HFF-Myc (cell line): Measurements from ENCODE around the gene HDAC7.

Source experiments
- DNase-seq: peaks from one replicate; pipeline ENCODE4 v3.0.0-alpha.2; 2011; ENCODE audit warnings: low read depth; ENCODE audit errors: extremely low read depth
- H3K4me3 ChIP-seq: replicated peaks from 2 replicates; pipeline ENCODE4 v1.5.1; 2011; ENCODE audit warnings: low read depth, mild to moderate bottlenecking, control low read depth, low read length
- CTCF ChIP-seq: IDR thresholded peaks from 2 replicates; pipeline ENCODE4 v1.5.1; 2012; ENCODE audit warnings: mild to moderate bottlenecking, low read depth, low read length, control low read depth; ENCODE audit errors: missing control alignments

Gene HDAC7

GRCh38 chr12:47747126-47747525, 72.6 kb downstream of the HDAC7 start:
- no peak for DNase-seq
- no peak for TF ChIP-seq CTCF
- no peak overlapping the region for H3K4me3 ChIP-seq

DNA sequence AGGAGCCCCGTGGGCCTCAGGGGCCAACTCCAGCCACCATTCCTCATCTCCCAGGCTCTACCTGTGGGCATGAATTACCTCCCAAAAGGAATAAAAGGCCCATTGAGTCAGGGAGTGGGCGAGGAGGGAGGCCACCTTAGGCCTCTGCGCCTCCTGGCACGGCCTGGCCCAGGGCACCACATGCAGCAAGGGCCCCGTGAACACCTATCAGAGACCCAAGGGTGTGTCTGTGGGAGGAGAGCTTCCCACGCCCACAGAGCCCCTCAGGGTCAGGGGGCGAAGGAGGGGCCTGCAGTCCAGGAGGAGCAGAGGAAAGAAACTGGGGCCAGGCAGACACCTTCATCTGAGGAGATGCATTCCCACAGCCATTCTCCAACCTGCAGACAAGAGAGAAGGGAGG, 73.2 kb downstream of the HDAC7 start:
- TF ChIP-seq CTCF = no peak
- H3K4me3 ChIP-seq = no peak overlapping the region

DNA sequence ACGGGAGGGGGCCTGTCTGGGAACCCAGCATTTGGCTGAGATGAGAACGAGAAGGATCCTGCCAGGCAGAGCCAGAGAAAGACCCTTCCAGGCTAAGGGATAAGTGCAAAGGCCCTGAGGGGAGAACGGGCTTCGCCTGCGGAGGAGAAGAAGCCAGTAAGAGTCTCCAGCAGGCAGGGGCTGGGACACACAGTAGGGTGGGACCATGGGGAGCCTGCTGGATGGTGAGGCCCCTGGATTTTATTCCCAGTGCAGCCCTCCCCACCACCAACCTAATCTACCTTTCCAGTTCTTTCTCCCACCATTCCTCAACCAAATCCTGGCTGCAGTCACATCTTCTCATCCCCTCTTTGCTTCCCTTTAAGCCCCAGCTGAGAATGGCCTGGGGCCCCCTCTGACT, 73.6 kb downstream of the HDAC7 start:
- TF ChIP-seq CTCF = no peak
- no peak overlapping the region for H3K4me3 ChIP-seq
- no peak for DNase-seq

More for the DNA sequence above, 73.2 kb downstream of the HDAC7 start:
- no peak for DNase-seq

GRCh38 chr12:47745485-47746041, 74.1 kb downstream of the HDAC7 start:
- no peak overlapping the region for H3K4me3 ChIP-seq
- no peak for TF ChIP-seq CTCF
- DNase-seq = no peak

DNA sequence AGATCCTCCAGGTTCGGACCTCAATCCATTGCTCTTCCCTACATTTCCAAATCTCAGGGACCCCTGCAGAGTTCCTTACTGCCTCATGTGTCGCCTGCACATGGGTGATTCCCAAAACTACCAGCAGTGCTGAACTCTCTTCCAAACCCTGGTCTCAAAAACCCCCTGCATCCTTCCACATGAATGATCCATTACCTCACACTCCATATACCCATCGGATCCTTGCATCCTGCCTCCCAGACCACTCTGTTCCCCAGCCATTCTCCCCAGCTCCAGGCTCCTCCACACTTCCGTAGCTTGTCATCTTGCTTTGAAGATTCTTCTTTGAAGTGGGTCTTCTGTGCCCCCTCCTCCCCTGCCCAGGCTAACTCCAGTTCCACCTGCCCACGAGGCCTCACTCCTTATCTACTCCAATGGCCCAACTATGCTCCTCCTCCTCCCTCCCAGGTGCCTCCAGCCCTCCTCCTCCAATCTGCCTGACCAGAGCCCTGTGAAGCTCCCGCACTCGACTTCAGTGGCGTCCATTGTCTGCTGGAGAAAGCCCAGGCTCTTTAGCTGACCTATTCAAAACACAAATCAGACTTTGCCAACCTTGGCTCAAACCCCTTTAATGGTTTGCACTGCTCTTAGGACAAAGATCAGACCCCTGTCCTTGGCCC, 74.8 kb downstream of the HDAC7 start:
- H3K4me3 ChIP-seq = no peak overlapping the region
- no peak for DNase-seq
- no peak for TF ChIP-seq CTCF

GRCh38 chr12:47744005-47744651, 75.6 kb downstream of the HDAC7 start:
- DNase-seq = no peak
- TF ChIP-seq CTCF = peak; percentile 8
- no peak overlapping the region for H3K4me3 ChIP-seq
